HG03159 (cell line): Measurements from ENCODE around the gene GALNT9.

ENCODE experiments used
- ATAC-seq: cut with Tn5 transposase; IDR thresholded peaks from one replicate; pipeline ENCODE4 v1.9.1; 2021; ENCODE audit warnings: mild to moderate bottlenecking, moderate library complexity; ENCODE audit not compliant: unreplicated experiment

The GALNT9 gene

GRCh38 chr12:132218527-132218875 is 110.9 kb downstream of the GALNT9 start:
- no peak for ATAC-seq

DNA sequence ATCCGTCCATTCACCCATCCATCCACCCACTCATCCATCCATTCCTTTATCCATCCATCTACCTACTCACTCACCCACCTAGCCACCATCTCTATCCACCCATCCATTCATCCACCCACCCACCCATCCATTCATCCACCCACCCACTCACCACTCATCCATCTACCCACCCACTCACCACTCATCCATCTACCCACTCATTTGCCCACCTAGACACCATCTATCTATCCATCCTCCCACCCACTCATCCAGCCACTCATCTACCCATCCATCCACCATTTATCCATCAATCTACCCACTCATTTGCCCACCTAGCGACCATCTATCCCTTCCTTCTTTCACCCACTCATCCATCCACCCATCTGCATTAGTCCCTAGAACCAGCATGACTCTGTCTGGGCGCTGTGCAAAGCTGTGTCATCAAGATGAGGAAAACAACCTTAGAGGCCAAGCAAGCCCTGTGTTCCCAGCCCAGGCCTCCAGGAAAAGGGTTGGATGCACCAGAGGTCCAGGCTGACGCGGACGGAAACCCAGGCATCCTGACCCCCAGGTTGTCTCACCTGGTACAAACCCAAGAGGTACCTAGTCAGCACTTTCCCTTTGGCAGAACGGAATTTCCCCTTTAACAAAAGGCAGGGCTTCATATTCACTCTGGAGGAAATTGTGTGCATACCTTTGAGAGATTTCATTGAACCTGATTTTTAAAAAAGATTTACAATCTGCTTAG is 111.4 kb downstream of the GALNT9 start:
- ATAC-seq: no peak

DNA sequence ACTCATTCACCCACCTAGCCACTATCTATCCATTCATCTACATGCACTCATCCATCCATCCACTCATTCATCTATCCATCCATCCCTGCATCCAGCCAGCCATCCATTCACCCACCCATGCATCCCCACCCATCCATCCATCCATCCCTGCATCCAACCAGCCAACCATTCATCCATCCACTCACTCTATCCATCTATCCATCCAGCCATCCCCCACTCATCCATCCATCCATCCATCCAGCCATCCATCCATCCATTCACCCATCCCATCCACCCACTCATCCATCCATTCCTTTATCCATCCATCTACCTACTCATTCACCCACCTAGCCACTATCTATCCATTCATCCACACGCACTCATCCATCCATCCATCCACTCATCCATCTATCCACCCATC is 112.0 kb downstream of the GALNT9 start:
- ATAC-seq: no peak

DNA sequence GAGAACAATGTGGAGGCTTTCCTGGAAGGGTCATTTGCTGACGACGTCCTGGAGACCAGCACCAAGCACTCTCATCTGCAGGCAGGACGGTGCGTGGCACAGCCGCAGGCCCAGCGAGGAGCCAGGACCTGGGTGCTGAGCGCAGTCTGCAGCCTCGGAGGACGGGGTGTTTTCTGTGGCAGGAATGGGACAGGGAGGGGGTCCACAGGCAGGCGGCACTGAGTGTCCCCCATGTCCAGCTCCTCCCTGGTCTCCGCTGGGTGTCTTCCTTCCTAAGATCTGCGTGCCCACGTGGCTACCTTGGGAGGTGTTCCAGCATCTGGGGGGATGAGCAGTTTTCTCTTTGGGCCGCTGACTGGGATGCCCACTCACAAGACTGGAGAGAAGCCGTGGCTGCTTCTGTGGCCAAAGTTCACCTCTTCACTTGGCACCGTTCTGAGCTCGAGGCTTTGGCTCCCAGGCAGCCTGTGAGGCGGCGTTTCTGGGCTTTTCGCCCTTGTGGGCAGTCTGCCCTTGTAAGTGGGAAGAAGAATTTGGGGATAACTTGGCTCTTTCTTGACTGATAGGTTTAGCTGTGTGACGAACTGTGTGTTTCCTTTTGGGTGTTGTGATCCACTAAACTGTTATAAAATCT is 112.9 kb downstream of the GALNT9 start:
- ATAC-seq: no peak

DNA sequence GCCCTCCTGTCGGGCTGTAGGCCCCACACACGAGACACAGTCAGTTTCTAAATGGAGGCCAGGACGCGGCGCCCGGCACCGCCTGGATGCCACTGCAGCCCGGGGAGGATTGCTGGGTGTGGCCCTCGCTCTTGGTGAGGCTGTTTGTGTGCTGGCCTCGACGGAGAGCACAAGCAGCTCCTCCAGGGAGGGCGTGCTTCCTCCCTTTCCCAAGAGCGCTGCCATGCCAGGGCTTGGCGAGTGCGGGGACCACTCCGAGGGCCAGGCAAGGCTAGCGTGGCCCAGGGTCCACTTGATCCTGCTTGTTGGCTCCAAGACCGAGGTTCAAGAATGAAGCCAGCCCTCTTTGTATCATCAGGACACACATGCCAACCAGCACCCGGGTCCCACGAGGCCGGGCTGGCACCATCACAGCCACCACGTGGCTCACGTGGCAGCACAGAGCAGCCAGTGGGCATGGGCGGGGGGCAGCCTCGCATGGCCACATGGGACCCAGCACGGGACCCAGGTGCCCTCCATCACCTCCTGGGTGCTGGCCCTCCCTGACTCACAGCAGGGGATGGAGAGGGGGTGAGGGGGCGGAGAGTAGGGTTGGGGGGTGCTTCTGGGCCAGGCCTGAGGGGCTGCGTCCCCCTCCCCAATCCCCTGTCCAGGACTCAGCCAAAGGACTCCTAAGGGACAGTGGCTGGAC is 113.9 kb downstream of the GALNT9 start:
- ATAC-seq: no peak

GRCh38 chr12:132214891-132215290 is 114.5 kb downstream of the GALNT9 start:
- ATAC-seq: no peak

GRCh38 chr12:132214161-132214476 is 115.3 kb downstream of the GALNT9 start:
- ATAC-seq: no peak

DNA sequence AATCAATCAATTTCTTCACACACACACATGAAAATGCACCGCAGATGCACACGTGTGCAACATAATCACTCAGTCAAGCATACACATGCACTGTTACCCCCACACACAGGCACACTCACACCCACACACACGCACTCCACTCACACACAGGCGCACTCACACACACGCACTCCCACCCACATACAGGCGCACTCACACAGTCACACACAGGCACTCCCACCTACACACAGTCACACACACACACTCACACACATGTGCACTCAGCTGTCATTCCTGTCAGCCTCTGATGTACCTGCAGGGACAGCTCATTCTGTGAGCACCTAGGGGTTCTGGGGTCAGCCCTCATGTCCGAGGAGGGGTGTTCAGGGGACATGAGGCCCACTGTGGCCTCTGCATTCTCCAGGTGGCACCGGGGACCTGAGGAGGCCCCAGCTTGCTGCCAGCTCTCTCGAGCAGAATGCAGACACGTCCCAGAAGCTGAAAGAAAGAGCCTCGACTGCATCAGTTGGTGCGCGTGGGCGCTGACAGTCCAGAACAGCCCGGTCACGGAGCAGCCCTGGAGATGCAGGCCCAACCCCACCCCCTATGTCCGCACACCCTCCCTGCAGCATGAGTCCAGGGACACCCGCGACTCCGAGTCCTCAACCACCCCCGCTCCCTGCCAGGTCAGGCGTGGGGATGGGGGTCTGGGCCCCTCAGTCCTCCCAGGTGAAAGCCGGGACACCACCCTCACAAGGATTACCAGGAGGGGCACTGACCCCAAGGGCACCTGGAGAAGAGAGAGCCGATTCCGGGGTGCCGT is 115.8 kb downstream of the GALNT9 start:
- no peak for ATAC-seq

DNA sequence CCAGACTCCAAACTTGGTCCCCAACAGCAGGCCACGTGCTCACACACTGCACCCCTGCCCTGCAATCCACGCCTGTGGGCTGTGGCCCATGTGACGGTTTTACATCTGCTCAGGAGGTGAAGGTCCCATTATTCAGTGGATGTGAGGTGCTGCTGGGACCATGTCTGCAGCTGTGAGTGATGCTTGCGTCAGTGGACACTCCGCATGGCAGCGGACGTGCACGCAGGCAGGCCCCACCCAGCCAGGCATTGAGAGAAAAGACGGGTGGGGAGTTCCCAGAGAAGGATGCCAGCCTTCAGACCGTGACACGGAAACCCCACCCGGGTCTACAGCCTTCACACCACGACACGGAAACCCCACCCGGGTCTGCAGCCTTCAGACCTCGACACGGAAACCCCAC is 117.6 kb downstream of the GALNT9 start:
- no peak for ATAC-seq

DNA sequence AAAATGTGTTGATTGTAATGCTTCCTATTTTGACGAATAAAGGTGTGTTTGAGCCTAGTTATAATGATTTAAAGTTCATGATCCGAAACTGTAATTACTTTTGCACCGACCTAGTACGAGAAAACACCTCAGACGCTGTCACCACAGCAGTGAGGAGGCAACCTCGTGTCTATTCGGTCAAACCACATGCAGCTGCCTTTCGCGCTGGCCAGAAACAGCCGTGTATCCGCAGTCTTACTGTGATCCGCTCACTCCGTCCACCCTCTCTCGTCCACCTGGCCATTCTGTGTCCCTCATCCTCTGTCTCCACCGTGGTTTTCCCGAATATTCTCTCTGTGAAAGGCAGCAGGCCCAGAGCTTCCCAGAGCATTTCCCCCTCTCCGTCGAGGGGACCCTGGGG is 118.1 kb downstream of the GALNT9 start:
- ATAC-seq: no peak

DNA sequence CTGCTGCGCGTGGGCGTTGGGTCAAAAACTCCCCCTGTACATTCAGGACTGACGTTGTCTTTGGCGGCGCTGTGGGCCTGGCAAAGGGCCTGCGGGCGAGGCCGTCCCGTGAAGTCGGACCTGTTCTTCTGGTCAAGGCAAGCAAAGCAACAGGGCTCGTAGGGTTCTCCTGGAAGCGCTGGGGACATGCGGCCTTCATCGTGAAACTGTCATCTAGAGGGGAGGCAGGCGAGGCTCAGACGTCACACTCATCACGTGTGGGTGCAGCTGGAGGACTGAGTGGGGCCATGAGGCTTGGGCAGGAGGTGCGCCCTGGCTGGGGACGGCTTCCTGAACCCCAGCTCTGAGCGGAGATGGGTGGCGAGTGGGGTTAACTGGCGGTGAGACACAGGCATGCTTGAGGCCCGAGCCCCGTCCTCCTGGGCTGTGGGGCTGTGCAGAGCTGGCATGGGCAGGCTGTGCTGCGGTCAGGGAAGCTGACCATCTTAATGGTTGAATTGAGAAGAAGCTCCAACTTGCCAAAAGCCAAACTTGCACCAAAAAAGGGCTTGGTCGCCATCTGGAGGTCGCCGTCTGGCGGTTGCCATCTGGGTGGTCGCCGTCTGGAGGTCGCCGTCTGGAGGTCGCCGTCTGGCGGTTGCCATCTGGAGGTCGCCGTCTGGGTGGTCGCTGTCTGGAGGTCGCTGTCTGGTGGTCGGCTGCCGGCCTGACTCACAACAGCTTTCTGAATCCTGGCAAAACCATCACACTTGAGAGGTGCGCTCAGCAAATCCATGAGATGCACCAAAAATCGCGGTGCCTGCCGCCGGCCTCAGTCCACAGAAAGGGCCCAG is 119.0 kb downstream of the GALNT9 start:
- no peak for ATAC-seq

- ATAC-seq: no peak
These were observed 119.7 kb downstream of the GALNT9 start for GRCh38 chr12:132209619-132210222.

- no peak for ATAC-seq
These were observed 121.1 kb downstream of the GALNT9 start for GRCh38 chr12:132208153-132208823.

- ATAC-seq: no peak
These were observed 122.2 kb downstream of the GALNT9 start for GRCh38 chr12:132207083-132207775.

DNA sequence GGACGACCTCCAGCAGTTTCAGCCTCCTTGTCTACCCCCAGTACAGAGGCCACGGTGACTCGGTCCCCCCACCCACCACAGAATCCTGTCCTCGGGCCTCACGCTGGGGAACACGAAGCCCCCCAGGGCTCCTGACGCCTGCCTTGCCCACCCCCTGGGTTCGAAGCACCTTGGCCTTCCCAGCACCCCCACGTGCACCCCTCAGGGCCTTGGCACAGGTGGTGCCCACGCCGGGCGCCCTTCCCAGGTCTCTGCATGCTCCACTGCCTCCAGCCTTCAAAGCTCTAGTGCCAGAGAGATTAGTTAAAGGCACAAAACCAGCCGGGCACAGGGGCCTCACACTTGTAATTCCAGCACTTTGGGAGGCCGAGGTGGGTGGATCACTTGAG is 123.3 kb downstream of the GALNT9 start:
- no peak for ATAC-seq

DNA sequence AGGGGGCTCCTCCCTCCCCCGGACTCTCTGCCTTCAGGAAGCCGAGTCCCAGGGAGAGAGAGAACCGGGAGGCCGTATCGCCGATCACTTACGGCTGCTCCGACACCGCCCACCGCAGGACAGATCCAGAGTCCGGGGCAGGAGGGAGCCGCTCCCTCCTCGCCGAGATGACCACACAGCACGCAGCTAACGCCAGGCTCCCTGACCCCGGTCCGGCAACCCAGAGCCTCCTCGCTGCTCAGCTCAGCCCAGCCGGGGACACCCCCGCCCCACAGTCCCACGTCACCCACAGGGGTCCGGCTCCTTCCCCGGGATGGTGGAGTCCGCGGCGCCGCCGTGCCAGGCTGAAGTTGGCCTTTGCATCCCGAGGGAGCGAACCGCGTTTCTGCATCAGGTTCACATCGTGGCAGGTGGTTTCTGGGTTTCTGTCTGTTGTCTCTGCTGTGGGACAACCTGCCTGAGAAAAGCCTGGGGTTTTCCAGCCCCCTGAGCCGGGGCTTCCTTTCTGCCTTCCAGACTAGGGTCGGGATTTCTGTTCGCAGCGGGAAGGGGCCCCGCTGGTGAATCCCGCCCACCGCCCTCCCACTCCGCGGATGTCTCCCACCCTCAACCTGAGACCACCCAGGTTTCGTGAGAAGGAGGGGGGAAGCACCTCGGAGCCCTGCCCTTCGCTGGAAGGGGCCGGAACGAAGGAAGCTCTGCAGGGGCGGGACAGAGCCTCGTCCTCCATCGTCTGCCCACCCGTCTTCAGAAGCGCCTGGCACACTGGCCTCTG is 123.9 kb downstream of the GALNT9 start:
- ATAC-seq: no peak

DNA sequence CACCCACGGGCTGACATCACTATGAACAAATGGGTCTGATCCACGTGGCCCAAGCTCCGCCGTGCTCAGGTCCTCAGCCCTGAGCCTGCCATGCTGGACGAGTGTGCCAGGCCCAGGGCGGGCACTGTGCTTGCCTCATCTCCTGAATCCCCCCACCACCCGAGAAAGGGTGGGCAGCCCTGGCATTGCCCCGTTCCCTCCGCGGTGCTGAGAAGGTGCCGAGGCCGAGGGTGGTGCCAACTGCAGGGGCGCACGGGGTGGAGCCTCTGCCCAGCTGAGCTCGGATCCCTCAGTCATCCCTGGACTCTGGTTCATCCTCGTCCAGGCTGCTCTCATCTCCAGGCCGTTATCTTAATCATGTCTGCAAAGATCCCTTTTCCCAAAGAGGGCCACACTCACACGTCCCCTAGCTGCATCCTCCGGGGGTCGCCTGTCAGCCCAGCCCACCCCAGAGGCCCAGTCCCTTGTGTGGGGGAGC is 124.6 kb downstream of the GALNT9 start:
- ATAC-seq: no peak

DNA sequence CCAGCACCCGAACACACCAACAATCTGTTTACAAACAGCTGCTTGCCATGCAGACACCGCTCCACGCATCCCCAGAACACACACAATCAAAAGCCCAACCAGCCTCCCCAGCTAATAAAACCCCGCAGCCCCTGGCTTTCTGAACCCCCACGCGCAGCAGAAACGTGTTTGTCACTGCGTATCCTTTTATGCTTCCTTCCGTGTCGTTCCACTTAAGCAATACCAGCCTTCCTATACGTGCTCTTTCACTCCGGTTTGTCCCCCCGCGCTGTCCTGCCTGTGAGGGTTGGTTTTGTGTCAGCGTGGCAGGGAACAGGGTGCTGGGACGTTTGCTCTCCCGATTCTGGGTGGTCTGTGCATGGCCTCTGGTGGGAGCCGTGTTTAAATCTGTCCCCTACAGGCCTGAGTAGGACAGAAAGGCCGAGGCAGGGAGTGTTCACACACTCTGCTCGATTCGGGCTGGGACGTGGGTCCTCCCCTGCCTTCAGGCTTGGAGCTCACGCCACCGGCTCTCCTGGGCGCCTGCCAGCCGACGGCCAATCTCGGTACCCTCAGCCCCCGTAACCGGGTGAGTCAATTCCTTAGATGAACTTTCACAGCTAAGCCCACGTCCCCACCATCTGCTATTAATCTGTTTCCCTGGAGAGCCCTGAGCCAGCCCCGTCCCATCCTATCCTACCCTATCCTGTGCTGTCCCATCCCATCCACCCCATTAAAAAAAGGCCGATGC is 125.2 kb downstream of the GALNT9 start:
- no peak for ATAC-seq
